WTC11 (cell line): Measurements from ENCODE around the gene LCA5. TPM values are rescaled to one million over a fixed set of nuclear protein-coding genes. Genes with fewer than 3 reads are reported as not detected.

Source experiments
- ATAC-seq: fragments of 200-7000 bp; cut with Tn5 transposase; 2 replicates; pipeline ENCODE4 v1.10.0; 2021; ENCODE audit warnings: mild to moderate bottlenecking, moderate library complexity
- CTCF ChIA-PET: fragments of 300-600 bp; sonication (Branson Sonifier 250); formaldehyde crosslinking; loops from one replicate; lab custom pipeline; 2021; ENCODE audit warnings: antibody characterized with exemption; lab: Charles Lee
- POLR2A ChIA-PET: fragments of 350-600 bp; sonication (Branson Sonifier 250); formaldehyde crosslinking; loops from one replicate; lab custom pipeline; 2021; ENCODE audit warnings: antibody characterized with exemption; lab: Charles Lee
- DNase-seq: peaks from one replicate; pipeline ENCODE4 v3.0.0; 2021; ENCODE audit warnings: low spot score
- H3K27ac Mint-ChIP-seq: 2 replicates; pipeline ENCODE4 v1.8.0; 2021; ENCODE audit warnings: mixed read lengths
- H3K27me3 Mint-ChIP-seq: 2 replicates; pipeline ENCODE4 v1.8.0; 2021; ENCODE audit warnings: low read depth, mild to moderate bottlenecking, moderate library complexity, mixed read lengths
- H3K36me3 Mint-ChIP-seq: 2 replicates; pipeline ENCODE4 v1.8.0; 2021; ENCODE audit warnings: mixed read lengths
- H3K4me1 Mint-ChIP-seq: 2 replicates; pipeline ENCODE4 v1.8.0; 2022; ENCODE audit warnings: mixed read lengths
- H3K4me3 Mint-ChIP-seq: 2 replicates; pipeline ENCODE4 v1.8.0; 2021; ENCODE audit warnings: mild to moderate bottlenecking, moderate library complexity, mixed read lengths
- H3K9me3 Mint-ChIP-seq: 2 replicates; pipeline ENCODE4 v1.8.0; 2021; ENCODE audit warnings: mixed read lengths
- AR ChIP-seq: fragments of 250-450 bp; sonication (Bioruptor Pico); IDR thresholded peaks from 2 replicates; pipeline ENCODE4 v1.9.0; 2021; ENCODE audit warnings: mild to moderate bottlenecking
- ATF1 ChIP-seq: sonication (generic); formaldehyde crosslinking; IDR thresholded peaks from 2 replicates; pipeline ENCODE4 v1.8.1; 2023; ENCODE audit warnings: mild to moderate bottlenecking, moderate library complexity, missing genetic modification reagents
- E2F1 ChIP-seq: sonication (generic); formaldehyde crosslinking; IDR thresholded peaks from 2 replicates; pipeline ENCODE4 v1.8.0; 2022; ENCODE audit warnings: mild to moderate bottlenecking, missing genetic modification reagents
- E2F4 ChIP-seq: sonication (generic); formaldehyde crosslinking; IDR thresholded peaks from 2 replicates; pipeline ENCODE4 v1.8.1; 2022; ENCODE audit warnings: low read depth, mild to moderate bottlenecking, moderate library complexity, missing genetic modification reagents, borderline replicate concordance
- FOXK1 ChIP-seq: sonication (generic); formaldehyde crosslinking; IDR thresholded peaks from 2 replicates; pipeline ENCODE4 v1.8.0; 2022; ENCODE audit warnings: mild to moderate bottlenecking, moderate library complexity, missing genetic modification reagents
- IRF1 ChIP-seq: sonication (generic); formaldehyde crosslinking; IDR thresholded peaks from 2 replicates; pipeline ENCODE4 v1.8.0; 2023; ENCODE audit warnings: missing genetic modification reagents
- IRF2 ChIP-seq: sonication (generic); formaldehyde crosslinking; IDR thresholded peaks from 2 replicates; pipeline ENCODE4 v1.8.0; 2022; ENCODE audit warnings: low read depth, missing genetic modification reagents, borderline replicate concordance
- MYBL2 ChIP-seq: sonication (generic); formaldehyde crosslinking; IDR thresholded peaks from 2 replicates; pipeline ENCODE4 v1.8.1; 2023; ENCODE audit warnings: mild to moderate bottlenecking, moderate library complexity, missing genetic modification reagents
- NR2C2 ChIP-seq: sonication (generic); formaldehyde crosslinking; IDR thresholded peaks from 2 replicates; pipeline ENCODE4 v1.8.0; 2022; ENCODE audit warnings: mild to moderate bottlenecking, missing genetic modification reagents
- PRRX2 ChIP-seq: fragments of 250-450 bp; sonication (Bioruptor Pico); IDR thresholded peaks from 2 replicates; pipeline ENCODE4 v1.8.0; 2021; ENCODE audit warnings: mild to moderate bottlenecking
- SOX15 ChIP-seq: fragments of 250-450 bp; sonication (Bioruptor Pico); IDR thresholded peaks from 2 replicates; pipeline ENCODE4 v1.9.0; 2021; ENCODE audit warnings: mild to moderate bottlenecking
- USF1 ChIP-seq: sonication (generic); formaldehyde crosslinking; IDR thresholded peaks from 2 replicates; pipeline ENCODE4 v1.8.0; 2022; ENCODE audit warnings: mild to moderate bottlenecking, missing genetic modification reagents
- ZNF219 ChIP-seq: sonication (generic); formaldehyde crosslinking; IDR thresholded peaks from 2 replicates; pipeline ENCODE4 v1.8.0; 2023; ENCODE audit warnings: missing genetic modification reagents, mild to moderate bottlenecking, borderline replicate concordance
- ZNF263 ChIP-seq: sonication (generic); formaldehyde crosslinking; IDR thresholded peaks from 2 replicates; pipeline ENCODE4 v1.8.1; 2022; ENCODE audit warnings: low read depth, mild to moderate bottlenecking, moderate library complexity, missing genetic modification reagents
- ZNF396 ChIP-seq: fragments of 250-450 bp; sonication (Bioruptor Pico); IDR thresholded peaks from 2 replicates; pipeline ENCODE4 v1.8.0; 2021; ENCODE audit warnings: mild to moderate bottlenecking, moderate library complexity, borderline replicate concordance
- ZNF416 ChIP-seq: fragments of 250-450 bp; sonication (Bioruptor Pico); IDR thresholded peaks from 2 replicates; pipeline ENCODE4 v1.9.0; 2021; ENCODE audit warnings: mild to moderate bottlenecking, inconsistent platforms
- ZNF423 ChIP-seq: fragments of 250-450 bp; sonication (Bioruptor Pico); IDR thresholded peaks from 2 replicates; pipeline ENCODE4 v2.1.2; 2022; ENCODE audit warnings: mild to moderate bottlenecking, moderate library complexity
- ZNF532 ChIP-seq: fragments of 250-450 bp; sonication (Bioruptor Pico); IDR thresholded peaks from 2 replicates; pipeline ENCODE4 v1.9.0; 2021; ENCODE audit warnings: mild to moderate bottlenecking, borderline replicate concordance
- ZNF671 ChIP-seq: fragments of 250-450 bp; sonication (Bioruptor Pico); IDR thresholded peaks from 2 replicates; pipeline ENCODE4 v1.8.0; 2021; ENCODE audit warnings: mild to moderate bottlenecking
- total RNA-seq: library from RNA; stranded (reverse); gene quantifications from 3 replicates; pipeline ENCODE4 v1.2.3, GENCODE V29; 2021

Gene LCA5
- total RNA-seq, 1 experiment from 2014 or later = 3.8 TPM

- Mint-ChIP-seq H3K27ac (no peak overlapping the region), H3K9me3 (no peaks in the 10 kb centered on the region), H3K36me3 (no peaks in the 10 kb centered on the region), H3K4me1 (peaks cover 20% of the 10 kb centered on the region), H3K4me3 (no peak overlapping the region), H3K27me3 (no peaks in the 10 kb centered on the region)
- DNase-seq (no peak), ATAC-seq (no peak)
- ChIA-PET POLR2A (no interaction called here), CTCF (interaction anchor here (1.2 to 2.3 kb wide), 3 partner anchors 35 to 184 kb away, joined by 3 to 12 read pairs (median 3); no protein-coding TSS in a partner anchor)
- TF ChIP-seq ZNF423 (CRISPR knock-in tag) = no peak
- no peak for TF ChIP-seq SOX15 (CRISPR knock-in tag)
- TF ChIP-seq ZNF263 (CRISPR knock-in tag) = no peak
- TF ChIP-seq ATF1 = no peak
- no peak for TF ChIP-seq ZNF532 (CRISPR knock-in tag)
- no peak for TF ChIP-seq E2F1 (CRISPR knock-in tag)
- no peak for TF ChIP-seq USF1 (CRISPR knock-in tag)
- TF ChIP-seq MYBL2 (CRISPR knock-in tag) = no peak
- no peak for TF ChIP-seq ZNF671 (CRISPR knock-in tag)
- no peak for TF ChIP-seq E2F4 (CRISPR knock-in tag)
- no peak for TF ChIP-seq ZNF219 (CRISPR knock-in tag)
- TF ChIP-seq ZNF416 (CRISPR knock-in tag) = no peak
- TF ChIP-seq, all 79 proteins: peak for 0
Measured at GRCh38 chr6:79466207-79466834, 70.9 kb downstream of the LCA5 start.

GRCh38 chr6:79465381-79465780, 71.8 kb downstream of the LCA5 start:
- peaks cover 20% of the 10 kb centered on the region for H3K4me1 Mint-ChIP-seq
- ATAC-seq = no peak
- H3K9me3 Mint-ChIP-seq = no peaks in the 10 kb centered on the region
- no peak for TF ChIP-seq AR (CRISPR knock-in tag)
- TF ChIP-seq ZNF396 (CRISPR knock-in tag) = no peak
- TF ChIP-seq ATF1 = no peak
- TF ChIP-seq MYBL2 (CRISPR knock-in tag) = no peak
- no peak for TF ChIP-seq PRRX2 (CRISPR knock-in tag)
- TF ChIP-seq FOXK1 = no peak
- TF ChIP-seq IRF2 = no peak
- TF ChIP-seq NR2C2 (CRISPR knock-in tag) = no peak
- TF ChIP-seq E2F1 (CRISPR knock-in tag) = no peak
- no peak for TF ChIP-seq IRF1 (CRISPR knock-in tag)
- H3K27me3 Mint-ChIP-seq = no peaks in the 10 kb centered on the region
- no peak overlapping the region for H3K27ac Mint-ChIP-seq
- H3K36me3 Mint-ChIP-seq = no peaks in the 10 kb centered on the region
- H3K4me3 Mint-ChIP-seq = no peak overlapping the region
- CTCF ChIA-PET = interaction anchor here (1.2 kb wide), 1 partner anchor 34 kb away, joined by 3 read pairs; no protein-coding TSS in a partner anchor
- DNase-seq = no peak
- POLR2A ChIA-PET = no interaction called here
